Esophagus muscularis mucosa (tissue), 3 donors: ENCODE results near the gene CES2.

Experiments used
- POLR2A ChIP-seq: fragments of 450-650 bp; IDR thresholded peaks from one replicate; pipeline ENCODE4 v1.6.1; 2017; ENCODE audit warnings: antibody characterized with exemption, moderate library complexity, mild to moderate bottlenecking, low read depth
- POLR2AphosphoS5 ChIP-seq, 2 donors: sonication (generic); formaldehyde crosslinking; IDR thresholded peaks; one replicate each; pipeline ENCODE4 v1.6.1; 2017; ENCODE audit warnings: antibody characterized with exemption in 2 of 2
- TF ChIP-seq, protein P1 (sequence below), 3 experiments: fragments of 200-600 bp in 2 of 3; fragments of 450-650 bp in 1 of 3; sonication (generic) in 2 of 3; IDR thresholded peaks; one replicate each; pipeline ENCODE4 v1.5.1; 2017 to 2019; ENCODE audit warnings: antibody characterized with exemption in 3 of 3, mild to moderate bottlenecking in 2 of 3, moderate library complexity in 1 of 3

DNA sequence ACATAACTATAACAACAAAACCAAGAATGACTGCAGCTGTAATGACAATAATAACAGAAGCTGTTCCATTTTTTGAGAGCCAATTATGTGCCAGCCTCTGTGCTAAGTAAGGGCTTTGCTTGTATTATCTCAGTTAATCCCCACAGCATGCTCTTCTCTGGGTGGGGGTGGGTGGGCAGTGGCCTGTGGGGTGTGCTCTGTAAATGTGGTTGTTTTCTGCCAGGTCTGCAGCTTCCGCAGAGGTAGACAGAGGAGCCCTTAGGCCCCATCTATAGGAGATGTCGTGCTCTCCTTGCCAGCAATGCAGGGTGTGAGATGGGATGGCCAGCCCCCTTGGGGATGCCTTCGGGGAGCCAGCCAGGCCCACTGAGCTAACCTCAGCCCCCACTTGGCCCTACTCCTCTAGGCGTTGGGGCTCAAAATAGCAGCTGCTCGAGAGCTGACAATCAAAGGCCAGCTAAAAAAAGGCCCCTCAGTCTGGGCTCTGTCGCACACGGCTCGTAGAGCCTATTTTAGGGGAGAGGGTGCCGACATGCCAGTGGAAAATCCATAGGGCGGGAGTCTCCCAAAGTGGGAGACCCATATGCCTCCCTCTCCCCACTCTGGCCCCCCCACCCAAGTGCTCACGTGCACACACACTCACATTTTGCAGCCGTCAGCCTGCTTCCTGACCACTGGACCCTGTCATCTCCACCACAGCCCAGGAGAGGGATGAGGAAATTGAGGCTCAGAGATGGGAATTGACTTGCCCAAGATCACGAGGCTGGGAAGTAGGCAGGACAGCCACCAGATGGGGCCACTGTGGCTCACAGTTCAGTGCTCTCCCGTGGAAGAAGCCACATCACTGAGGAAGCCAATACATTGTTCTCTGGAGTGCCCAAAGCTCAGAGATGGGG is 32.4 kb upstream of the CES2 start:
- TF ChIP-seq, protein P1, sequence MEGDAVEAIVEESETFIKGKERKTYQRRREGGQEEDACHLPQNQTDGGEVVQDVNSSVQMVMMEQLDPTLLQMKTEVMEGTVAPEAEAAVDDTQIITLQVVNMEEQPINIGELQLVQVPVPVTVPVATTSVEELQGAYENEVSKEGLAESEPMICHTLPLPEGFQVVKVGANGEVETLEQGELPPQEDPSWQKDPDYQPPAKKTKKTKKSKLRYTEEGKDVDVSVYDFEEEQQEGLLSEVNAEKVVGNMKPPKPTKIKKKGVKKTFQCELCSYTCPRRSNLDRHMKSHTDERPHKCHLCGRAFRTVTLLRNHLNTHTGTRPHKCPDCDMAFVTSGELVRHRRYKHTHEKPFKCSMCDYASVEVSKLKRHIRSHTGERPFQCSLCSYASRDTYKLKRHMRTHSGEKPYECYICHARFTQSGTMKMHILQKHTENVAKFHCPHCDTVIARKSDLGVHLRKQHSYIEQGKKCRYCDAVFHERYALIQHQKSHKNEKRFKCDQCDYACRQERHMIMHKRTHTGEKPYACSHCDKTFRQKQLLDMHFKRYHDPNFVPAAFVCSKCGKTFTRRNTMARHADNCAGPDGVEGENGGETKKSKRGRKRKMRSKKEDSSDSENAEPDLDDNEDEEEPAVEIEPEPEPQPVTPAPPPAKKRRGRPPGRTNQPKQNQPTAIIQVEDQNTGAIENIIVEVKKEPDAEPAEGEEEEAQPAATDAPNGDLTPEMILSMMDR (IDR thresholded peaks at IDR 0.05): no peak
- TF ChIP-seq POLR2A (no peak), POLR2AphosphoS5 (IDR thresholded peaks at IDR 0.05) (no peak)
